HUDEP-2 (cell line): ENCODE data around the gene CTBP1.

ENCODE experiments used
- DNase-seq, 76 experiments: peaks; one replicate each; lab custom pipeline; 2025; ENCODE audit not compliant: unreplicated experiment in 76 of 76; lab: John Stamatoyannopoulos, UW

Gene CTBP1

DNA sequence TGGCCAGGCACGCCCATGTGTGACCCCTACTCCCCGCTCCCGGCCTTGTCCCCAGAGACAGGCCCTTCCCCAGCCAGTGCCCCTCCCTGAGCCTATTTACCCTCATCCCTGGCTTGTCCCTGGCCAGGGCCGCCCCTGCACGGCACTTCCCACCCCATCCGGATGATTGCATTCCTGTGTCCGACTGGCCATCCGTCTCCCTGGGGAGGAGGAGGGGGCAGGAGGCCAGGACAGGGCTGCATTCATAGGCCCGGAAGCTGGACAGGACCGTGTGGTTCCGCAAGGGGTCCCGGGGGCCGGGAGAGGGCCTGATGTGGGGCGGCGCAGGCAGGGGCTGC is 22.8 kb downstream of the CTBP1 start:
- no peak for DNase-seq

DNA sequence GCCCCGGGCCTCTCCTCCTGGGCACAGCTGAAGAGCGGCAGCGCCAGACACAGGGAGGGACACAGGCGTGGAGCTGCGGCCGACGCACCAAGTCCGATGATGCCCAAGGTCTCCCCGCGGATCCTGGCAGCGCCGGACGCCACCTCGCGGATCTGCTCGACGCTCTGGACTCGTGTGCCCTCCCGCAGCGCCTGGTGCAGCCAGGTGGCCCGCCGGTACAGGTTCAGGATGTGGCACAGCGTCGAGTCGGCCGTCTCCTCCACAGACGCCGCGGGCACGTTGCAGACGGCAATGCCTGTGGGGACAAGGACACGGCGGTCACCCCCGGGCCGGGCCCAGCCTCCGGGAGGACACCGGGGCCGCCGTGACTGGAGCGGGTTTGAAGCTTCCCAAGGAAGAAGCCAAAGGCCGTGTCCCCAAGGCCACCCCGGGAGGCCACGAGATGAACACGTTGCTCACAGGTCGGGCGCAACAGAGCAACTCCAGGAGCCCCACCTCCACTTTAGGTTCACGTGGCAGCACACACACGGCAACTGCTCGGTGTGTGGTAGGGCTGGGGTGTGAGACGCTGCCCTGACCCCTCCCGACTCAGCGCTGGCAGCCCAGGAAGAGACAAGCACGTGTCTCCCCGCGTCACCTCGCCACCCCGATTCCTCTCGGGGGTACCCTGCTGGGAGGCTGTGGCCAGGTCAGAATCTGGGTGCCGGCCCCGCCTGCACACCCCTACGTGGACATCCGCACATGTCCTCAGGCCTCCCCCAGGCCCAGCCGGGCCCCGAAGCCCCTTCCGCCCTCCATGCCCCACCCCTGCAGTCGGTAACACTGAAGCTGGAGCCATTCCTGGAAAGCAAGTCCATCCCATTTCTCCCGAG is 23.4 kb downstream of the CTBP1 start:
- no peak for DNase-seq

DNA sequence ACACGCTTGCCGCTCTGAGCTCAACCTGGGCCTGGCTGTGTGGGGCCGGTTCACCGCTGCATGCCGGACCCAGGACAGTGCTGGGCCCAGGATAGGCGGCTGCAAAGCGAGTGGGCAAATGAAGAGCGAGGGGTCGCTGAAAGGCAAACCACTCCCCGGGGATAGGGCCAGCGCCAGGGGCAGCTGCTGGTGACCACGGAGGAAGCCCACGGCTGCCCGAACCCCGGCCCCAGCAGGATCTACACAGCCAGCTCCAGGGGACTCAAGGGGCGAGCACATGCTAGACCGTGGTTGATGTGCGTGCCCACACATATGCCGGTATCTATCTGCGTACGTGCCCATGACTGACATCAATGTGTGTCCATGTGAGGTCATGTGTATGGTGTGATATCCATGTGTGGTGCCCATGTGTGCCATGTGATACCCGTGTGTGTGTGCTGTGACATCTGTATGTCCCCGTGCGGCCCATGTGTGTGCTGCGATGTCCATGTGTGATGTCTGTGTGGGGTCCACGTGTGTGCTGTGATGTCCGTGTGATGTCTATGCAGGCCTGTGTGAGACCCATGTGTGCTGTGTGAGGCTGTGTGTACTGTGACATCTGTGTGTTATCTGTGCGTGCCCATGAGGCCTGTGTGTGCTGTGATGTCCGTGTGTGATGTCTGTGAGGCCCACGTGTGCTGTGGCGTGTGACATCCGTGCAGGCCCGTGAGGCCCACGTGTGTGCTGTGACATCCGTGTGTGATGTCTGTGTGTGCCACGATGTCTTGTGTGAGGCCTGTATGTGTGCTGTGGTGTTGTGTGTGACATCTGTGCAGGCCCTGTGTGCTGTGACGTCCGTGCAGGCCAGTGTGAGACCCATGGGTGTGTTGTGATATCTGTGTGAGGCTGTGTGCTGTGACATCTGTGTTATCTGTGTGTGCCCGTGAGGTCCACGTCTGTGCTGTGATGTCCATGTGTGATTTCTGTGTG is 24.8 kb downstream of the CTBP1 start:
- DNase-seq = no peak

- DNase-seq = no peak
Measured at GRCh38 chr4:1222938-1223690, 25.8 kb downstream of the CTBP1 start.

DNA sequence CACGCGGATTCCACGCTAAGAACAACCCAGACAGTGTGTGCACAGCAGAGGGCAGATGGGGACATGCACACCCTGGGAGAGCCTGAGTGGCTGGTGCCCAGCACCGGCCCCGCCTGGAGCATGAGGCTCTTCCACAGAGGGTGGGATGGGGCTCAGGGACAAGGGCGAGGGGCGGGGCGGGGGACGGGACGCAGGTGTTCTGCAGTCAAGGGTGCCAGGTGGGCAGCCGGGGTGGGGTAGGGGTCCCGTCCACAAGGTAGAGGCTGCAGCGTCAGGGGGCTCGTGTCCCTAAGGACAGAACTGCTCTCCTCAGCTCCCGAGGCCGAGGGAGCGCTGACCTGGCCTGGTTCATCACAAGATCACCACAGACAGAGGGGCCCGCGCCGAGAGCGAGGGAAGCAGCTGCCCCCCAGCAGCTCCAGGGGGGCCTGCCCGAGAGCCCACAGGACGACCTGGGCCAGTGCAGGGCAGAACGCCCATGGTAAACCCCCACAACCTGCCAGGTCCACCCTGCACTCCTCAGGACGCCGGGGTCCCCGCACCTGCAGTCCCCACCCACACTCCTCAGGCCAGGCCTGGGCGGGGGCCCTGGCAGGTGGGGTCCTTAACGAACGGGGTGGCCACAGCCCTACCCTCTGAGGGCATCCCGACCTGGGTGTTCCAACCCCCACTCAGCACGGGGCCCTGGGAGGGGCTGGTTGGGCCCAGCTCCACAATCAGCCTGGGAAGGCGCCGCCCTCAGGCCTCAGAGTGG is 26.7 kb downstream of the CTBP1 start:
- DNase-seq = no peak

GRCh38 chr4:1221155-1221870 is 27.6 kb downstream of the CTBP1 start:
- DNase-seq = no peak

- DNase-seq = no peak
Measured at GRCh38 chr4:1220566-1220965, 28.4 kb downstream of the CTBP1 start.

DNA sequence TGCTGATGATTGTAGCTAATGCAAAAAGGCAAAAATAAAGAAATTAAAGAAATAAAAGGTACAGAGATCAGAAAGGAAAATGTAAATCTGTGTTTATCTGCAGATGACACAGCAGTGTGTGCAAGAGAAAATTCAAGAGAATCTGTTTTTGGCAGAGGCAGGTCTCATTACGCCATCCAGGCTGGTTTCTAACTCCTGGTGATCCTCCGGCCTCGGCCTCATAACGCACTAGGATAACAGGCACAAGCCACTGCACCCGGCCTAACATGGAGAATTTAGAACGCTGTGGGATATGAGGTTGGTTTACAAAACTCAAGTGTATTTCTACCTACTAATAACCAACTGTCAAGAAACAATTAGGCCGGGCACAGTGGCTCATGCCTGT is 29.4 kb downstream of the CTBP1 start:
- no peak for DNase-seq

DNA sequence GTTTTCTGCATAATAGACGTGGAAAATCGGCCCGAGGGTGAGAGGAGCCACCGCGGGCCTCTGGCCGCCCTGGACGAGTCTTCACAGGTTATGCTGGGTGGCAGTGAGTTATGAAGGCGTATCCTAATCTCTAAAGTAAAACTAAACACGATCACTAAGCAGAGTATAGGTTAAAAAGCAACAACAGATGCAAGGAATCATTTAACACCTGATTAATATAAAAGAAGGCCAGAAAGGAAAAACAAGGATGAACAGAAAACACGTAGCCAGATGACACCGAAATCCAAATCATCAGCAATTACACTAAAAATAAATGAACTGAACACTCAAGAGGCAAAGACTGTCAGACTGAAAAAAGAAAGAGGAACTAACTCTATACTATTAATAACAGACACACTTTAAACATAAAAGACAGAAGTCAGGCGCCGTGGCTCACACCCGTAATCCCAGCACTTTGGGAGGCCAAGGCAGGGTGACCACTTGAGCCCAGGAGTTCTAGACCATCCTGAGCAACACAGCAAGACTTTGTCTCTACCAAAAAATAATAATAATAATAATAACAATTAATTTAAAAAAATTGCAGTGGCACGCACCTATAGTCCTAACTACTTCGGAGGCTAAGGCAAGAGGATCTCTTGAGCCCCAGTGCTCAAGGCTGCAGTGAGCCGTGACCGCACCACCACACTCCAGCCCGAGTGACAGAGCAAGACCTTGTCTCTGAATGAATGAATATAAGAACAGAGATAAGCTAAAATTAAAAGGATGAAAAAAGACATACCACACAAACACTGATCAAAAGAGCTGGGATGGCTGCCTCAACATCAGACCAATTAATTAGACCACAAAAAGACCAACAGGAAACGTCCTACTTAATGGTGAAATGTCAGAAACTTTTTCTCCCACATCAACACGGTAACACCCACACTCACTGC is 30.0 kb downstream of the CTBP1 start:
- DNase-seq = no peak

DNA sequence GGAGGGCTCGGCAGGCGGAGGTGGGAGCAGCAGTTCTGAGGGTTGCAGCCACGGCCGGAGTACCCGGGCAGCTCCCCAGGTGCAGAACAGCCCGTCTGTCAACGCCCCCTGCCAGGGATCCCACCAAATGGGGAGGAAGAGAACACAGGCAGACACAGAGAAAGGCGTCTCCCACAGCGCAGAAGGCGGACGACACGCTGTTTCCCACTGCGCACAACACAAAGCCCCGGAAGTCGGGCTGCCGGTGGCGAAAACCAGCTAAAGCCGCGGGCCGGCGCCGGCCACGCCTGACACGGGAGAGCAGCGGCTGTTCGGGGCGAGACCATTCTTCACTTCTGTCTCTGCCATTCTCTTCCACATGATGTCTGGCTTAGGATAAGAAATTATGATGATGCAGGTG is 31.6 kb downstream of the CTBP1 start:
- DNase-seq = no peak

DNA sequence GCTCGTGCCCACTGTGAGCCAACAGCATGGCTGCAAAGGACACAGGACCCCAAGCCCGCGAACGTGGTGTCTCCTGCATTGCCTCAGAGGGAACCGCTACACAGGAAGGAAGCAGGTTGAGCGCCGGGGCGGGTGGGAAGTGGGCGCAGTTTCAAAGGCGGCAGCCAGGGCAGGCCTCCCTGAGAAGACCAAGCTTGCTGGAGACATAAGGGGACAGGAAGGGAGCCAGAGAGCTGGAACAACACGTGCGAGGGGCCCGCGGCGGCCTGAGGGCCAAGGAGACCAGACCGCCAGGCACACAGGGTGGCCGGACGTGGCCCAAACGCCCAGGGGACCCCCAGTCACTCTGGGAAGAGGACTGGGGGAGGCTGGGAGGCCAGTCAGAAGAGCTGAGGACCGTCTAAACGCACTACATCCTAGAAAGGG is 32.0 kb downstream of the CTBP1 start:
- DNase-seq = no peak

- DNase-seq = no peak
Measured at GRCh38 chr4:1216076-1216614, 32.8 kb downstream of the CTBP1 start.

GRCh38 chr4:1215141-1216075 is 33.5 kb downstream of the CTBP1 start:
- DNase-seq = no peak

GRCh38 chr4:1214101-1215095 is 34.5 kb downstream of the CTBP1 start:
- DNase-seq = no peak

DNA sequence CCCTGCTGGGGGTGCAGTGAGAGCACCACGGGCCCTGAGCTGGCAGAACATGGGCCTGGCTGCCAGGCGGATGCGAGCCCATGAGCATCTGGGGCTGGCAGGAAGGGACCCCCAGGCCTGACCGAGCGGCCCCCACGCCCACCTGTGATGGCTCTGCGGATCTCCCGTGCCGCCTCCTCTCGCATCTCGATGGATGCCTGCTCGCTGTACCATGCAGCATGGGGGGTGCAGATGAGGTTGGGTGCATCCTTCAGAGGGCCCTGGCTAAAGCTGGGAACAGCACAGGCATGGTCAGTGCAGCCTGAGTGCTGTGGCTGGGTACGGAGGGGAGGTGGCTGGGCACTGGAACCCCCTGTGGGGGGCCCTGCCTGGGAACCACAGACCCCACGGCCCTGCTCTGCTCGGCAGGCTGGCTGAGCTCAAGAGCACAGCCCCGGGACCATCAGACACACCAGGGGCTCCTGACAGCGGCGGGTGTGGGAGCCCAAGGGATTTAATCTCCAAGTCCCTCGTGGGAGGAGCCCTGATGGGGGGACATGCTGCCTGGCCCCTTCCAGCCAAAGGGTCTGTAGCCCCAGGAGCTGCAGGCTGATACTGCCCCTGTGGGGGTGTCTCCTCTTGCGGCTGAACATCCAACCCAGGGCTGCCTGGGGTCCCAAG is 35.5 kb downstream of the CTBP1 start:
- DNase-seq = no peak
